ENCODE measurements around the gene LGR5. TPM values are rescaled to one million over a fixed set of nuclear protein-coding genes. Genes with fewer than 3 reads are reported as not detected.
"Not testable (repeated sequence)": the region's sequence is repeated elsewhere in the genome, so short reads cannot be mapped to it uniquely, and the experiment has no call there.

Gene LGR5
- total RNA-seq, 4 donors from 2014 or later: 5.1 to 19.8 (median 17.6) TPM

DNA sequence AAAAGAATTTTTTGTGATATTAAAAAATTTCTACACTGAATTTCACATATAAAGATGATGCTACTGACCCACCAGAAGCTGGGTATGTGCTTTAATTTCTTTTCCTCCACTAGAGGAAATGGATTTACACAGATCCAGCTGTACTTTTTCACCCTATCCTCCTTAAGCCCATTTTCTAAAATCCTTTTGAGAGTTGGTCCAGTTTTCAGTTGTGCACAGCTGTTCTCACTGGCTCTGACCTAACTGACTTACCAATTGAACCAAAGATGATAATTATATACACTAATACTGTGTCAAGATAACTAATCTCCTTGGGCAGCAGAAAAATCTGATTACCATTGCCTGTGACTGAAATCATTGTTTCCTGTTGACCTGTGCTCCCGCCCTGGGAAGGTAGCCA, 115.6 kb downstream of the LGR5 start:
- Histone ChIP-seq H3K4me1 (no peaks in the 10 kb centered on the region), H3K9me3 (no peaks in the 10 kb centered on the region), H3K27me3 (no peaks in the 10 kb centered on the region), H3K4me3 (no peak overlapping the region), H3K36me3 (no peaks in the 10 kb centered on the region), H3K27ac (no peak overlapping the region)
- DNase-seq: no peak
- TF ChIP-seq, protein P1, sequence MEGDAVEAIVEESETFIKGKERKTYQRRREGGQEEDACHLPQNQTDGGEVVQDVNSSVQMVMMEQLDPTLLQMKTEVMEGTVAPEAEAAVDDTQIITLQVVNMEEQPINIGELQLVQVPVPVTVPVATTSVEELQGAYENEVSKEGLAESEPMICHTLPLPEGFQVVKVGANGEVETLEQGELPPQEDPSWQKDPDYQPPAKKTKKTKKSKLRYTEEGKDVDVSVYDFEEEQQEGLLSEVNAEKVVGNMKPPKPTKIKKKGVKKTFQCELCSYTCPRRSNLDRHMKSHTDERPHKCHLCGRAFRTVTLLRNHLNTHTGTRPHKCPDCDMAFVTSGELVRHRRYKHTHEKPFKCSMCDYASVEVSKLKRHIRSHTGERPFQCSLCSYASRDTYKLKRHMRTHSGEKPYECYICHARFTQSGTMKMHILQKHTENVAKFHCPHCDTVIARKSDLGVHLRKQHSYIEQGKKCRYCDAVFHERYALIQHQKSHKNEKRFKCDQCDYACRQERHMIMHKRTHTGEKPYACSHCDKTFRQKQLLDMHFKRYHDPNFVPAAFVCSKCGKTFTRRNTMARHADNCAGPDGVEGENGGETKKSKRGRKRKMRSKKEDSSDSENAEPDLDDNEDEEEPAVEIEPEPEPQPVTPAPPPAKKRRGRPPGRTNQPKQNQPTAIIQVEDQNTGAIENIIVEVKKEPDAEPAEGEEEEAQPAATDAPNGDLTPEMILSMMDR (IDR thresholded peaks at IDR 0.05): no peak
- TF ChIP-seq POLR2A (IDR thresholded peaks at IDR 0.05): no peak

DNA sequence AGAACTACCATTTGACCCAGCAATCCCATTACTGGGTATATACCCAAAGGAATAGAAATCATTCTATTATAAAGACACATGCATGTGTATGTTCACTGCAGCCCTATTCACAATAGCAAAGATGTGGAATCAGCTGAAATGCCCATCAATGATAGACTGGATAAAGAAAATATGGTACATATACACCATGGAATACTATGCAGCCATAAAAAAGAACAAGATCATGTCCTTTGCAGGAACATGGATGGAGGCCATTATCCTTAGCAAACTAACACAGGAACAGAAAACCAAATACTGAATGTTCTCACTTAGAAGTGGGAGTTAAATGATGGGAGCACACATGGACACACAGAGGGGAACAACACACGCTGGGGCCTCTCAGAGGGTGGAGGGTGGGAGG, 116.2 kb downstream of the LGR5 start:
- not testable (repeated sequence) for H3K36me3 ChIP-seq, H3K4me3 ChIP-seq, H3K4me1 ChIP-seq, H3K9me3 ChIP-seq, H3K27me3 ChIP-seq, DNase-seq, H3K27ac ChIP-seq

DNA sequence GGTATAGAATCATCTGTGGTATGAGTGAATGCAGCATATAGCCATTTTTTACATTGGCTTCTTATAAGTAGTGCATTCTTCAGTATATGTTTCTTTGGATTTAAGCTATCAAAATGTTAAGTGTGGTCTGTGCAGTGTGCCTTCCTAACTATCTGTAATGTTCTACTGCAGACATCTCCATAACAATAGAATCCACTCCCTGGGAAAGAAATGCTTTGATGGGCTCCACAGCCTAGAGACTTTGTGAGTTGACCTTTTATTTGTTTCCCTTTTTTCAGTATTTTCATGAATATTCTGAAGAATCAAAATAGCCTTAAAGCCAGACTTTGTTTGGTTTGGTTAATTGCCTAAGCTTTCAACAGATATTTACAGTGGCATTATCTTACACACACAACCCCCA, 116.8 kb downstream of the LGR5 start:
- no peaks in the 10 kb centered on the region for H3K9me3 ChIP-seq
- H3K4me1 ChIP-seq: no peaks in the 10 kb centered on the region
- H3K27me3 ChIP-seq: no peaks in the 10 kb centered on the region
- TF ChIP-seq, protein P1 (IDR thresholded peaks at IDR 0.05): no peak
- TF ChIP-seq POLR2A (IDR thresholded peaks at IDR 0.05): no peak
- no peak for DNase-seq
- H3K27ac ChIP-seq: no peak overlapping the region
- H3K4me3 ChIP-seq: no peak overlapping the region
- H3K36me3 ChIP-seq: no peaks in the 10 kb centered on the region

GRCh38 chr12:71556875-71557274, 117.3 kb downstream of the LGR5 start:
- TF ChIP-seq, protein P1 (IDR thresholded peaks at IDR 0.05): no peak
- no peak for TF ChIP-seq POLR2A (IDR thresholded peaks at IDR 0.05)
- H3K36me3 ChIP-seq: no peaks in the 10 kb centered on the region
- DNase-seq: no peak
- H3K4me1 ChIP-seq: no peaks in the 10 kb centered on the region
- no peaks in the 10 kb centered on the region for H3K9me3 ChIP-seq
- no peaks in the 10 kb centered on the region for H3K27me3 ChIP-seq
- no peak overlapping the region for H3K27ac ChIP-seq
- H3K4me3 ChIP-seq: no peak overlapping the region

GRCh38 chr12:71558445-71558844, 118.8 kb downstream of the LGR5 start:
- H3K36me3 ChIP-seq: no peaks in the 10 kb centered on the region
- DNase-seq: no peak
- H3K4me3 ChIP-seq: no peak overlapping the region
- H3K27ac ChIP-seq: no peak overlapping the region
- no peaks in the 10 kb centered on the region for H3K4me1 ChIP-seq
- TF ChIP-seq, protein P1 (IDR thresholded peaks at IDR 0.05): no peak
- TF ChIP-seq POLR2A (IDR thresholded peaks at IDR 0.05): no peak
- no peaks in the 10 kb centered on the region for H3K27me3 ChIP-seq
- H3K9me3 ChIP-seq: no peaks in the 10 kb centered on the region

GRCh38 chr12:71562676-71563595, 123.3 kb downstream of the LGR5 start:
- Histone ChIP-seq H3K4me3 (no peak overlapping the region), H3K27me3 (no peaks in the 10 kb centered on the region), H3K27ac (no peak overlapping the region), H3K36me3 (no peaks in the 10 kb centered on the region), H3K9me3 (no peaks in the 10 kb centered on the region), H3K4me1 (no peaks in the 10 kb centered on the region)
- no peak for DNase-seq
- TF ChIP-seq, protein P1 (IDR thresholded peaks at IDR 0.05): no peak
- no peak for TF ChIP-seq POLR2A (IDR thresholded peaks at IDR 0.05)

Data from Peyer's patch (tissue), 4 donors.